SK-N-SH (cell line): ENCODE measurements around the gene CACNA2D3. TPM values are rescaled to one million over a fixed set of nuclear protein-coding genes. Genes with fewer than 3 reads are reported as not detected.

ENCODE experiments used
- CTCF ChIA-PET: fragments of 300-600, 350-600 bp; formaldehyde crosslinking; extraction: SDS; loops from one replicate; lab custom pipeline; 2021; lab: Yijun Ruan, JAX
- POLR2A ChIA-PET: fragments of 350-600 bp; sonication (Branson Sonifier 250); formaldehyde crosslinking; extraction: SDS; loops from one replicate; lab custom pipeline; 2020; ENCODE audit warnings: antibody characterized with exemption, inconsistent platforms; lab: Yijun Ruan, JAX
- DNase-seq: peaks from one replicate; pipeline ENCODE4 v3.0.0; 2012
- H2AFZ ChIP-seq: fragments of 200-600 bp; sonication (generic); 2 replicates; pipeline ENCODE4 v1.8.1; 2016; ENCODE audit warnings: antibody characterized with exemption, mild to moderate bottlenecking, low read depth
- H3F3A ChIP-seq: fragments of 200-600 bp; sonication (generic); replicated peaks from 2 replicates; pipeline ENCODE3; 2016; ENCODE audit warnings: antibody characterized with exemption, mild to moderate bottlenecking; ENCODE audit not compliant: insufficient read depth
- H3K27ac ChIP-seq, 2 experiments: fragments of 200-500 bp in 1 of 2; fragments of 200-600 bp in 1 of 2; sonication (Bioruptor generic) in 1 of 2; sonication (generic), shearing (Covaris generic) in 1 of 2; 2 replicates each; pipeline versions ENCODE4 v1.5.1 to v1.6.1; 2014 to 2016; ENCODE audit warnings: low read depth in 2 of 2, inconsistent platforms in 1 of 2, low read length in 1 of 2, mild to moderate bottlenecking in 1 of 2, mixed read lengths in 1 of 2
- H3K27me3 ChIP-seq: fragments of 200-600 bp; sonication (generic), shearing (Covaris generic); 2 replicates; pipeline ENCODE4 v1.6.1; 2016; ENCODE audit warnings: mixed run types; ENCODE audit not compliant: insufficient read depth
- H3K36me3 ChIP-seq, 2 experiments: fragments of 200-500 bp in 1 of 2; fragments of 200-600 bp in 1 of 2; sonication (Bioruptor generic) in 1 of 2; sonication (generic) in 1 of 2; replicated peaks in 1 of 2; 2 replicates each; pipeline versions ENCODE3 to v1.5.1; 2014 to 2016; ENCODE audit warnings: low read length in 1 of 2, mild to moderate bottlenecking in 1 of 2; ENCODE audit not compliant: insufficient read depth in 2 of 2, control insufficient read depth in 1 of 2
- H3K4me1 ChIP-seq, 2 experiments: fragments of 200-500 bp in 1 of 2; fragments of 200-600 bp in 1 of 2; sonication (Bioruptor generic) in 1 of 2; sonication (generic), shearing (Covaris generic) in 1 of 2; 2 replicates each; pipeline versions ENCODE4 v1.5.1 to v1.6.1; 2014 to 2016; ENCODE audit warnings: low read depth in 1 of 2, low read length in 1 of 2, mixed run types in 1 of 2; ENCODE audit not compliant: insufficient read depth in 2 of 2, control insufficient read depth in 1 of 2
- H3K4me2 ChIP-seq: fragments of 200-600 bp; sonication (generic), shearing (Covaris generic); 2 replicates; pipeline ENCODE4 v1.6.1; 2017; ENCODE audit warnings: mixed run types
- H3K4me3 ChIP-seq, 2 experiments: fragments of 200-500 bp in 1 of 2; fragments of 200-600 bp in 1 of 2; sonication (Bioruptor generic) in 1 of 2; sonication (generic), shearing (Covaris generic) in 1 of 2; 2 replicates each; pipeline versions ENCODE4 v1.5.1 to v1.8.1; 2014 to 2016; ENCODE audit warnings: low read depth in 2 of 2, inconsistent platforms in 1 of 2, low read length in 1 of 2, mild to moderate bottlenecking in 1 of 2, mixed read lengths in 1 of 2, moderate library complexity in 1 of 2
- H3K79me2 ChIP-seq: fragments of 200-600 bp; sonication (generic); 2 replicates; pipeline ENCODE4 v1.8.1; 2017; ENCODE audit warnings: mild to moderate bottlenecking; ENCODE audit not compliant: insufficient read depth
- H3K9ac ChIP-seq: fragments of 200-600 bp; sonication (generic); 2 replicates; pipeline ENCODE4 v1.6.1; 2017; ENCODE audit warnings: mixed run types
- H3K9me2 ChIP-seq: fragments of 200-600 bp; sonication (generic); 2 replicates; pipeline ENCODE4 v1.6.1; 2017; ENCODE audit warnings: mixed run types
- H3K9me3 ChIP-seq: fragments of 200-600 bp; sonication (generic); 2 replicates; pipeline ENCODE4 v1.6.1; 2017; ENCODE audit warnings: mixed run types, mild to moderate bottlenecking, moderate library complexity
- H4K20me1 ChIP-seq: fragments of 200-600 bp; sonication (generic); 2 replicates; pipeline ENCODE4 v1.6.1; 2017; ENCODE audit warnings: mild to moderate bottlenecking, mixed run types; ENCODE audit not compliant: insufficient read depth
- EP300 ChIP-seq, 2 experiments: IDR thresholded peaks; 2 replicates each; pipeline versions ENCODE4 v1.4.0 to v1.6.1; 2012; ENCODE audit warnings: borderline replicate concordance in 1 of 2, low read depth in 1 of 2, low read length in 1 of 2
- FOSL2 ChIP-seq: IDR thresholded peaks from 2 replicates; pipeline ENCODE4 v1.4.0; 2012; ENCODE audit warnings: low read depth, mild to moderate bottlenecking, moderate library complexity, borderline replicate concordance
- IRF3 ChIP-seq: fragments of 150-350 bp; IDR thresholded peaks from 2 replicates; pipeline ENCODE4 v1.6.1; 2016; ENCODE audit warnings: mild to moderate bottlenecking, low read depth, low read length
- MXI1 ChIP-seq: IDR thresholded peaks from 2 replicates; pipeline ENCODE4 v1.6.1; 2012; ENCODE audit warnings: mild to moderate bottlenecking, low read depth, low read length, improper control_type of control experiment
- PBX3 ChIP-seq: IDR thresholded peaks from 2 replicates; pipeline ENCODE4; 2012
- POLR2AphosphoS5 ChIP-seq: IDR thresholded peaks from 2 replicates; pipeline ENCODE4 v1.6.1; 2012; ENCODE audit warnings: low read depth, low read length
- RXRA ChIP-seq: IDR thresholded peaks from 2 replicates; pipeline ENCODE4 v1.4.0; 2012; ENCODE audit warnings: low read depth, mild to moderate bottlenecking, borderline replicate concordance
- TCF12 ChIP-seq: IDR thresholded peaks from 2 replicates; pipeline ENCODE4 v1.4.0; 2012
- TEAD4 ChIP-seq: IDR thresholded peaks from 2 replicates; pipeline ENCODE4 v1.4.0; 2012; ENCODE audit warnings: mild to moderate bottlenecking, borderline replicate concordance; ENCODE audit not compliant: insufficient read depth
- YY1 ChIP-seq: IDR thresholded peaks from 2 replicates; pipeline ENCODE4 v1.4.0; 2012; ENCODE audit warnings: low read depth, mild to moderate bottlenecking
- WGBS: methylation state at CpG from one replicate; pipeline ENCODE4 v1.1.6; 2017; ENCODE audit warnings: low lambda C conversion rate; 5-methylcytosine and 5-hydroxymethylcytosine counted together
- polyA plus RNA-seq, 3 experiments: library from polyadenylated mRNA; depleted of rRNA; stranded (reverse); fragments of >200 nt; gene quantifications; 2 replicates each; pipeline ENCODE4 v1.2.3, GENCODE V29; 2012
- TF ChIP-seq, protein P1 (sequence below): IDR thresholded peaks from 2 replicates; pipeline ENCODE4 v1.4.0; 2012; ENCODE audit warnings: low read depth, borderline replicate concordance

Gene CACNA2D3
- polyA plus RNA-seq, 1 of the 3 experiments (the other 2 are of a cell fraction) = 0.15 TPM

- no peak for DNase-seq
Observed at GRCh38 chr3:55090291-55090690, 967.9 kb downstream of the CACNA2D3 start.

DNA sequence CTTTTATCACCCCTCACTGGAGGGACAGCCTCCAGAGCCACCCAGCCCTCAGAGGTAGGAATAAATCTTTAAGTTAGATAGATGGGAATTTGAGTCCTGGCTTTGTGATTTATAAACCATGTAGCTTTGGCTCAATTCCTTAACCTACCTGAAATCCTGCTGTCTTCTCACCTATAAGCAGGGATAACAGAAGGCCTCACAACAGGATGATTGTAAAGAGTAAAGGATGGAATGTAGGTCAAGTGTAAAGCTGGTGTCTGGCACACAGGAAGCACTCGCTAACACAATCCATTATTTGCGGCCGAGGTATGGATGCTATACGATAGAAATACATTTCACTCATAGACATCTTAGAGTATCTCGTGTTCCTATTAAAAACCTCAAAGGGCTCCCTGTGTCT is 968.4 kb downstream of the CACNA2D3 start:
- Histone ChIP-seq H3K4me3 (no peak overlapping the region), H3F3A (no peaks in the 10 kb centered on the region), H3K9me3 (no peaks in the 10 kb centered on the region), H3K27me3 (no peaks in the 10 kb centered on the region), H3K27ac (no peak overlapping the region), H3K9ac (no peak overlapping the region), H2AFZ (no peak overlapping the region), H3K36me3 (no peaks in the 10 kb centered on the region), H3K4me2 (no peak overlapping the region), H3K9me2 (no peaks in the 10 kb centered on the region), H3K4me1 (no peaks in the 10 kb centered on the region; a peak in 1 of 4 replicates), H3K79me2 (no peaks in the 10 kb centered on the region), H4K20me1 (no peaks in the 10 kb centered on the region)
- DNase-seq = no peak
- 74% methylated on average over 5 of the region's 5 CpGs for WGBS
- no peak for TF ChIP-seq POLR2AphosphoS5
- POLR2A ChIA-PET = no interaction called here
- CTCF ChIA-PET = no interaction called here

More at GRCh38 chr3:55090291-55090690, 967.9 kb downstream of the CACNA2D3 start:
- no peak overlapping the region for H3K27ac ChIP-seq
- no peak overlapping the region for H3K9ac ChIP-seq
- H3F3A ChIP-seq = no peaks in the 10 kb centered on the region
- no peak overlapping the region for H3K4me3 ChIP-seq
- H3K27me3 ChIP-seq = no peaks in the 10 kb centered on the region
- POLR2A ChIA-PET = no interaction called here
- H3K79me2 ChIP-seq = no peaks in the 10 kb centered on the region
- no peaks in the 10 kb centered on the region for H4K20me1 ChIP-seq
- CTCF ChIA-PET = no interaction called here
- TF ChIP-seq YY1 (no peak), FOSL2 (no peak), IRF3 (no peak), PBX3 (no peak), TEAD4 (no peak), POLR2AphosphoS5 (no peak), RXRA (no peak), TCF12 (no peak), EP300 (IDR thresholded peaks at IDR 0.05; ENCODE audit: borderline replicate concordance in 1 of 2, low read depth in 1 of 2, low read length in 1 of 2) (no peak), MXI1 (no peak)
- TF ChIP-seq, protein P1, sequence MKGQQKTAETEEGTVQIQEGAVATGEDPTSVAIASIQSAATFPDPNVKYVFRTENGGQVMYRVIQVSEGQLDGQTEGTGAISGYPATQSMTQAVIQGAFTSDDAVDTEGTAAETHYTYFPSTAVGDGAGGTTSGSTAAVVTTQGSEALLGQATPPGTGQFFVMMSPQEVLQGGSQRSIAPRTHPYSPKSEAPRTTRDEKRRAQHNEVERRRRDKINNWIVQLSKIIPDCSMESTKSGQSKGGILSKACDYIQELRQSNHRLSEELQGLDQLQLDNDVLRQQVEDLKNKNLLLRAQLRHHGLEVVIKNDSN = no peak
- no peak overlapping the region for H3K4me2 ChIP-seq
- H3K9me3 ChIP-seq = no peaks in the 10 kb centered on the region
- no peaks in the 10 kb centered on the region for H3K36me3 ChIP-seq
- no peaks in the 10 kb centered on the region for H3K9me2 ChIP-seq
- WGBS = 74% methylated on average over 5 of the region's 5 CpGs
- no peaks in the 10 kb centered on the region; a peak in 1 of 4 replicates for H3K4me1 ChIP-seq
- no peak overlapping the region for H2AFZ ChIP-seq
